Activated T-helper 9 cell treated with anti-CD3 and anti-CD28 coated beads, Interleukin-2, amount 50 U/mL, for 16 hours (primary cell): ENCODE measurements around the gene GNRH2.
"Not testable (repeated sequence)": the region's sequence is repeated elsewhere in the genome, so short reads cannot be mapped to it uniquely, and the experiment has no call there.

ENCODE experiments used
- DNase-seq: peaks from one replicate; pipeline ENCODE4 v3.0.0-alpha.2; 2020; ENCODE audit warnings: low read depth

GNRH2 gene, protein sequence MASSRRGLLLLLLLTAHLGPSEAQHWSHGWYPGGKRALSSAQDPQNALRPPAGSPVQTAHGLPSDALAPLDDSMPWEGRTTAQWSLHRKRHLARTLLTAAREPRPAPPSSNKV

DNA sequence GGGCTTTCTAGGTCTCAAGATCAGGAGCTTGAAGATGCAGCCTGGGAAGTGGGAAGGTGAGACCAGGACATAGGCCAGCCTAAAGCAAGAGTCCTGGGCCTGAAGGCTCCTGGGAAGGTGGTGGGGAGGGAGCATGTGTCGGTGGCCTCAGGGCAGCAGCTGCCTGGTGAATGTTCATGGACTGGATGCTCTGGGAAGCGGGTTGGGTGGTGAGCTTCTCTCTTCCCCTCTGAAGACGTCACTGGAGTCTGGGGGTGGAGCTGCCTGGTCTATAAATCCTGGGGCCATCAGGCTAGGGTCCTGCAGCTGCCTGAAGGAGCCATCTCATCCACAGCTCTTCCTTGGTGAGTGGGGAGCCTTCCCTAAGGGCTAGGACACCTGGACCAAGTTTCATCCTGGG lies at the start of gene GNRH2:
Gene GNRH2, plus strand, starts transcription at position 301 of the 400 bp plus-strand sequence. CDS start 793 bp downstream, outside the sequence.
- no peak for DNase-seq

DNA sequence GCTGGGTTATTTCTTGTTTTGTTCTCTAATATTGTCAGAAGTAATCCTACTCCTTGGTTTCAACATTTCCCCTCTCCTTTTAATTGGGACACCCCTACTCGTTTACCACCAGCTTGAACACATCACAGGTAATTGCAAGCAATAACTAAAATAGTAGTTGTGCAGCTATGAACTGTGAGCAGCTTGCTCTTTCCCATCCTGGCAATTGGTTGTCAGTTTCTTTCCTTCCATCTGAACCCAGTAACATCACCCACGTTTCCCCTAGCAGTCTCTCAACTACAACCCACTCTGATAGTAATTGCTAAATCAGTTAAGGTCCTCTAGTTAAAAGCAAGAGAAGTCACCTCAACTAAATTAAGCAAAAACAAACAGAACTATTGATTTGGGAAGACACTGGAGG lies 47.6 kb upstream of the GNRH2 start:
- DNase-seq, result no peak

DNA sequence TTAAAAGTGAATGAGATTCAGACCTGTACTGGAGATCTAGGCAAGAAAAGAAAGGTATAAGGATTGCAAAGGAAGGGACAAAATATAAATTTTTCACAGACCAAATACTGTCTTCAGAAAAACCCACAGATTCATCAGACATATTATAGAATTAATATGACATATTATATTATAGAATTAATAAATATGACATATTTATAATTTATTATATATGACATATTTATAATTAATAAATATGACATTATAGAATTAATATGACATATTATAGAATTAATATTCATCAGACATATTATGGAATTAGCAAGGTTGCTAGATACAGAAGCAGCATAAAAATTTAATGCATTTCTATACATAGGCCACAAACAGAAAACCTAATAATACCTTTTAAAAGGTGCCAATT lies 44.7 kb upstream of the GNRH2 start:
- DNase-seq, result no peak

DNA sequence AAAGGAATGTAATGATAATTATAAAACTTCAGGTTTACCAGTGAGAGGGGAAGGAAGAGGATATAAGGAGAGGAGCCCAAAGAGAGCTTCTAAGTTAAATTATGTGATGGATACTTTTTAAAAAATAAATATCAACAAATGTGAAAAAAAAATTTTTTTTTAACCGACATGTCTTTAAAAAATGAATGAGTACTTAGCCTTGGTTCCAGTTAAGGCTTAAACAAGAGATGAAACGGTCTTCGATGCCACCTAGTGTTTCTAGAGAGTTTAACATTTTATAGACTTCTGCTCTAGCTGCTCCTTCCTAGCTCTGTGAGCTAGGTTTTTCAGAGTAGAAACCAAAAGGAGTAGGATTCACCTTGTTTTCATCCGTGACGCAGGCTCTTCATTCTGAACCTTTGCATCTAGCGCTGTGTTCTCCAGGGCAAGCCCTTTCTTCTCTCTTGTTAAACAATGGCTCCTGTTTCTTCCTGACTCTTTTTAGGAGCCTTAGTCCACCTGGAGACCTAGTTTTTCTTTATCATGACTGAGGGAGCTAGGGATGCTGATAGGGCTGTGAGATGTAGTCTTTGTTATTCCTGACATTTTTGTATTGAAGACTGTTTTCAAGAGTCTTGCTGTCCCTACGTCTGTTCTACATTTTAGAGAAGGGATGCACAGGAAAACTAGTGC lies 42.4 kb upstream of the GNRH2 start:
- no peak for DNase-seq

DNA sequence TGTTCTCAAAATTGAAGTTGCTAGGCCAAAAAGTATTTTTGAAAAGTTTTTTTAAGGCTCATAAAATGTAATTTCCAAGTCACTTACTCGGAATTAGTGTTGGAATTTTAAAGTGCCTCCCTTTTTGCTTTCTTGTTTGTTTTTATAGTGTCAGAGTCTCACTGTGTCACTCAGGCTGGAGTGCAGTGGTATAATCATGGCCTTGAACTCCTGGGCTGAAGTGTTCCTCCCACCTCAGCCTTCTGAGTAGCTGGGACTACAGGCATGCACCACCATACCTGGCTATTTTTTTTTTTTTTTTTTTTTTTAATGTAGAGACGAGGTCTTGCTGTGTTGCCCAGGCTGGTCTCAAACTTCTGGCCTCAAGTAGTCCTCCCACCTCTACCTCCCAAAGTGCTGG lies 40.0 kb upstream of the GNRH2 start:
- no peak for DNase-seq

DNA sequence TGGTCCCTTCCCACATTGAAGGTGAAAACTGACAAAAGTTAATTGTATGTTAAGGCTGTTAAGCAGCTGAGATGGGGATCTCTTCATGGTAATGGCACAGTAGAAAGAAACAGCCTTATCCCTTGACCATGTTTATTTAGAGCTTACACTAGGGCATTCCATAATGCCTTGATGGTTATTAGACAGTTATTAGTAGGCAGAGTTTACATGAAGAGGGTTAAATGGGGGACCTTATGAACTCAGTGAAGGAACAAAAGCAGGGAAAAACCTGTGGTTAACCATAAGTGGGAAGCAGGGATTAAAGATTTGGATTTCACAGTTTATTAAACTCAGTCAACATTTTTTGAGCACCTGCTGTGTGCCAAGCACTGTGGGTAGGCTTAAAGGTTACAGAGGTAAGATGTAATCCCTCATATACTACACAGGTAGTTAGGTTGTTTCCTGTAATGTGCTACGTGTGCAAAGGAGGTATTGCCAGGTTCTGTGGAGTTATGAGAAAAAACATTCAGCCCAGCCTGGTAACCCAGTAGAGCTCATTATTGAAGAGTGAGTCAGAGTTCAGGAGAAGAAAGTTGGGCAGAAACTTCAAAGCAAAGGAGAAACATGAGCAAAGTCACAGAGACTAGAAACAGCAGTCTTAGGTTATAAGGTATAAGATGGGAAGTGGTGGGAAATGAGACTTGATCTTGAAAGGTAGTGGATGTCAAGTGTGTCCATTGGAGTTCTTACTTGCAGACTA lies 32.3 kb upstream of the GNRH2 start:
- no peak for DNase-seq

DNA sequence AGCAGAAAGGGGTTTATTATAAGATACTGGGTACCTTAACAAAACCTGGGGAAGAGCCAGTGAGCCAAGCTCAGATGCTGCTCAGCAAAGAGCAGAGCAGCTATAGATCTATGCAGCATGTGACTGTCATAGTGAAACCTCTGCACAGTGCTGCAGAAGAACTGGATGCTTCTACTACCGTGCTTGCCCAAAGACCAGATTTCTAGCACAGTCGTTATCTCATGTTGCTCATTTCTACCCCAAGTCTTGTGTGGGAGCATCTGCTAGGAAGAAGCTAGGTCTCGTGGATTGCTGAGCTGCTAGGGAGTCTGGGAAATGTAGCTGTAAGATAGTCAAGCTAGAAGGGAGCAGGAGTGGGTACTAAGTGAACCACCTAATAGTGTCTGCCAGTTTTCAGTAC lies 31.7 kb upstream of the GNRH2 start:
- no peak for DNase-seq

DNA sequence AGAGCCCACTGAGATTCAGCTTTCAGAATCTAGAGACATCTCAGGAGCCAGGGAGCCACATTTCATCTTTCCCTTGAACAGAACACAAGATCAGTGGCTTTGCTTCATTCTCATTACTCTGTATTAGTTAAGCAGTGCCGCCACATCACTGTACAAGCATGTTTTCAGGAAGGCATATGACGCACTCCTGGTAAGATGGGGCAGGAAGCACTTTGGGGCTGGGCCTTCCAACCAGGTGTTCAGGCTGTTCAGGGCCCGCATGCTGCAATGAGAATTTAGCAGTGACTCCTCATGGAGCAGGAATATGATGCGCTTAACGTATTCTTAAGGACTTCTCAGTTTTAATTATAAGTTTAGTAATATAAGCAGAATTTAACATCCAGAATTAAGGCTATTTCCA lies 29.7 kb upstream of the GNRH2 start:
- no peak for DNase-seq

DNA sequence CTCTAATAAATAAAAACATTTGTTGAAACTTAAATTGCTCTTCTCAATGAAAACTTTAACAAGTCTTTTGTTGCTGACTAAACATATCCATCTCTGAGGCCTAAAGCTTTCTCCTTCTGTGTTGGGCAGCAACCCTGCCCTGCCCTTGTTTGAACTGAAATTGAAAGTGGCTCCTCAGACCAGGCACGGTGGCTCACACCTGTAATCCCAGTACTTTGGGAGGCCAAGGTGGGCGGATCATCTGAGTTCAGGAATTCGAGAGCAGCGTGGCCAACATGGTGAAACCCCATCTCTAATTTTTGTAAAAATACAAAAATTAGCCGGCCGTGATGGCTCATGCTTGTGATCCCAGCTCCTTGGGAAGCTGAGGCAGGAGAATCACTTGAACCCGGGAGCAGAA lies 29.2 kb upstream of the GNRH2 start:
- DNase-seq, result no peak

DNA sequence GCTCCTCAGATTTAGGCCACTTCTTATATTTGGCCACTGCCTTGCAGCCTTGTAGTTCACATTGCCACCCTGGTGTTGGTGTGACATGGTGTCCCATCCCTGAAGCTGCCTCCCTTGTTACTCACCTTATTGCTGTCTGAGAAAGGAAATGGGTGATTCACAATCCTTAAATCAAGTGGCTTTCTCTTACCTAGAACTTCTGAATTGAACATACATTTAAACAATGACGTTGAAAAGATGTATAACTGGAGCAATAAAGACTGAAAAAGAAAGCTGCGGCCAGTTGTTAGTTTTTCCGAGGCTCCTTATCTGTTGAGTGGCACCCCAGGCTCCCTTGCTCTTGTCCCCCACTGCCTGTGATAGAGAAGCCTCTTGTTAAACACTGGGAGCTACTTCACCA lies 28.8 kb upstream of the GNRH2 start:
- no peak for DNase-seq

DNA sequence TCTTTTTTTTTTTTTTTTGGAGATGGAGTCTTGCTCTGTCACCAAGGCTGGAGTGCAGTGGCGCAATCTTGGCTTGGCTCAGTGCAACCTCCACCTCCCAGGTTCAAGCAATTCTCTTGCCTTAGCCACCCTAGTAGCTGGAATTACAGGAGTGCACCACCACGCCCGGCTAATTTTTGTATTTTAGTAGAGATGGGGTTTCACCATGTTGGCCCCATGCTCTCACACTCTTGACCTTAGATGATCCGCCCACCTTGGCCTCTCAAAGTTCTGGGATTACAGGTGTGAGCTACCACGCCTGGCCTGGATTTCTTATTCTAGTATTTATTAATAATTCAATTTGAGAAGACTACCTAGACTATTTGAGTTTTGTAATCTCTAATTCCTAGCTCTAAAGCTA lies 28.1 kb upstream of the GNRH2 start:
- not testable (repeated sequence) for DNase-seq

DNA sequence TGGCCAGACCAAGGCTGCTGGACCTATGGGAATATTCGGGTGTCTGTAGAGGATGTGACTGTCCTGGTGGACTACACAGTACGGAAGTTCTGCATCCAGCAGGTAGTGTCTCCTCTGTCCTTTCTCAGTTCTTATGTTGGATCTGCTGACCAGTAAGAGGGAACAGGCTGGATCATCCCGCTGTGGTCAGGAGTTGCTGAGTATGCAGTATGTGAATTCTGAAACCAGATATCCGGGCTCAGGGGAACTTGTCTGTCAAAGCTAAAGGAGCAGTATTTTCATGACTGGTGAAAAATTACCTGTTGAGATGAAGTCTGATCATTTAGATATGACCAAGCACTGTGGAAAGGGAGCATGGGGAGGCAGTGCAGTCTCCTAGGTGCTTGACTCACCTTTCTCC lies 22.1 kb upstream of the GNRH2 start:
- DNase-seq, result no peak

DNA sequence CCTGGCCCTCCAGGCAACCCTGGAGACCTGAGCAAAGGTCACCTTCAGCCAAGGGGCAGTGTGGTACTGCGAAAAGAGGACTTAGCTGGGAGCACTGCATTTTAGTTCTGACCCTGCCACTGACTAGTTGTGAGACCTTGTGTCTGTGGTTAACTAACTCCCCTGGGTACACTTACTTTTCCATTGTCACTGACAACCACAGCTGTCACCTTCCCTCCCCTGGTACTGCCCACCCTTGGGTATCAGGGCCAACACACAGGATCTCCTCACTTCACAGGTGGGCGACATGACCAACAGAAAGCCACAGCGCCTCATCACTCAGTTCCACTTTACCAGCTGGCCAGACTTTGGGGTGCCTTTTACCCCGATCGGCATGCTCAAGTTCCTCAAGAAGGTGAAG lies 21.6 kb upstream of the GNRH2 start:
- no peak for DNase-seq

DNA sequence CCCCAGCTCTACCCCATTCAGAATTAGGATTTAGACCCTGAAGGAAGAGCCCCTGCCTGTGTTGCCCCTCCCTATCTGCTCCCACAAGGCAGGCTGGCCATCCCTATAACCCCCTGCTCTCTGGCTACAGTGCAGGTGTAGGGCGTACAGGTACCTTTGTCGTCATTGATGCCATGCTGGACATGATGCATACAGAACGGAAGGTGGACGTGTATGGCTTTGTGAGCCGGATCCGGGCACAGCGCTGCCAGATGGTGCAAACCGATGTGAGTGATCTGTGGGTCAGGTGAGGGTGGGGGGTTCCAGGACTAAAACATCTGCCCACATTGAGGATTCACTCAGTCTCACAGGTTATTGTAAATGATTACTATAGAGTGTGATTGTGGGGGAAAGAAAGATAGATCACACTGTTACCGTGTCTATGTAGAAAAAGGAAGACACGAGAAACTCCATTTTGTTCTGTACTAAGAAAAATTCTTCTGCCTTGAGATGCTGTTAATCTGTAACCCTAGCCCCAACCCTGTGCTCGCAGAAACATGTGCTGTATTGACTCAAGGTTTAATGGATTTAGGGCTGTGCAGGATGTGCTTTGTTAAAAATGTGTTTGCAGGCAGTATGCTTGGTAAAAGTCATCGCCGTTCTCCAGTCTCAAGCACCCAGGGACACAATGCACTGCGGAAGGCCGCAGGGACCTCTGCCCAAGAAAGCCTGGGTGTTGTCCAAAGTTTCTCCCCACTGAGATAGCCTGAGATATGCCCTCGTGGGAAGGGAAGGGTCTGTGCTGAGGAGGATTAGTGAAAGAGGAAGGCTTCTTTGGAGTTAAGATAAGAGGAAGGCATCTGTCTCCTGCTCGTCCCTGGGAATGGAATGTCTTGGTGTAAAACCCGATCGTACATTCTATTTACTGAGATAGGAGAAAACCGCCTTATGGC lies 20.6 kb upstream of the GNRH2 start:
- DNase-seq, result not testable (repeated sequence)

DNA sequence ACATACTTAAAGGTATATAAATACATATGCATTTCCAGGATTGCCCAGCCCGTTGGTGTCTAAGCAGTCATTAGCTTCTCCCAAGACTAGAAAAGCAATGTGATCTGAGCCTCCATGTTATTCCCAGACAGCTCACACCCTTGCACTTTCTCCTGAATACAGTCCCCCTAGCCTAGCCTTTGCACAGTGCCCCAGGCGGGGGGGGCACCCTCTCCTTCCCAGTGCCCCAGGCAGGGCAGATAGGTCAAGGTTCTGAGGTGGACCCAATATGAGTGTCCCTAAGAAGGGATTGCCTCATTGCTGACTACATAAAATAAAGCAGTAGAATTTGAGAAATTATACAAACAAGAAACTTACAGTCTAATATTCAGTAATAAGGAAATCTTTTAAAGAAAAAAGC lies 15.4 kb upstream of the GNRH2 start:
- DNase-seq, result no peak

DNA sequence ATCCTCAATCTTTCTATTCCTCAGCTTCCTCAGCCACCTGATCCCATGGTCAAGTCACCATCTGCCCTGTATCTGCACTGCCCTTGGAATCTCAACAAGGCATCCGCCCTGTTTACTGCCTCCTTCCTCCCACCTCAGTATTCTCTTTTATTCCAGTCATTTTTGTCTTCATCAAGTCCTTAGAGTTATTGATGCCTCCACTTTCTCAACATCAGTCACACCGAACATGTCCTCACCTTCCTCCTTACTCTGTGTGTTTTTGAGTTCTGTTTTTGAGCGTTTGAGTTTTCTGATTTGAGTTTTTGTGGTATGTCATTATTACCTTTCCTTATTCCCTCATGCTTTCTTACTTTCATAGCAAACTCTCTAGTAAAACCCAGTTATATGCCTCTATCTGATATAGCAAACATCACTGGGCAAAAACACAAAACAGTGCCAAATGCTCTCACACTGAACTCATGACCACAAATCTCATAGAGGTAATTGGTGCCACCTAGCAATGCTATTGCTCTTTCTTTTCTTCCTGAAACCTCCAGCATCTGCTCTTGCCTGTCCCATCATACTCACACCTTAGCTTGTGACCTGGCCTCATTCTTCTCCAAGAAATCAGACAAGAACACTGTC lies 11.8 kb upstream of the GNRH2 start:
- DNase-seq, result no peak

DNA sequence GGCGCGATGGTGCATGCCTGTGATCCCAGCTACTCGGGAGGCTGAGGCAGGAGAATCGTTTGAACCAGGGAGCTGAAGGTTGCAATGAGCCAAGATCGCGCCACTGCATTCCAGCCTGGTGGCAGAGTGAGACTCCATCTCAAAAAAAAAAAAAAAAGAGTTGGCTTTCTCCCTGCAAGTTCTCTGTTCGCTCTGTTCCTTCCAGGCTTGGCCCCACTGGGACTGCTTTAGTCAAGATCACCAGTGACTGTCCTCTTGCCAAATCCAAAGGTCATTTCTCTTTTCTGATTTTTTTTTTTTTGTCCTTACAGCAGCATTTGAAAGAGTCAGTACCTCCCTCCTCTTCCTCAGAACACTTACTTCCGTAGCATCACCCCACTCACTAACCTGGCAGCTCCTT lies 10.8 kb upstream of the GNRH2 start:
- no peak for DNase-seq

DNA sequence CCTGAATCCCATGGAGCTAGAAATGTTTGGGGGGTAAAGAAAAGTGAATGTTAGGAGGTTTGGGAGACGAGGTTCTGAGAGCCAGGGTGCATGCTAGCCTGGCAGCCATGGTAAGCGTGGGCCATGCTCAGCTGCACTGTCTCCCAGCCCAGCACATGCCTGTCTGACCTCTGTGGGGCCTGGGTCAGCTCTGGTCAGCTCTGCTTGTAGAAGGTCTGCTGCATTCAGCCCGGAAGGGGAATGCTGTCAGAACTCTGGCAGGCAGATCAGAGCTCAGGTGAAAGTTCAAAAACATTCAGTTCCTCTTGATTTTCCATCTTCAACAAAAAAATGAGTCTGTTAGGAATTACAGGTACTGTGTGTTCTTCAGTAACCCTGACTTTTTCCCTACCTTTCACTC lies 5.8 kb upstream of the GNRH2 start:
- no peak for DNase-seq

DNA sequence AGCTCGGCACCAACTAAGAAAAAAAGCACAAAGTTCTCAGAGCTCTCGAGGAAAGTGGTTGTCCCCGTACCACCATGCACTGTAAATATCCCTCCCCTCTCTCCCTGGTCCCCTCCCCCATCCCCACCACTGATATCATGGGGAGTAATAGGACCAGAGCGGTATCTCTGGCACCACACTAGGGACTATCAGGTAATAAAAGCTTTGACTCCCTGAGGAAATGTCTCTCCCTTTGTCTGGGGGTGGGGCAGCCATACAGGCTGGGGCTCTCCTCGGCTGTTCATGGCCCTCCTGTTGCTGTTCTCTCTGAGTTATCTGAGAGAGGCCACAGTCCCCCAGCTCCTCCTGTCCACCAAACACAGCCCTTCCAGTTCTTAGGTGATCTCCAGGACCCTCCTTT lies 5.0 kb upstream of the GNRH2 start:
- no peak for DNase-seq

DNA sequence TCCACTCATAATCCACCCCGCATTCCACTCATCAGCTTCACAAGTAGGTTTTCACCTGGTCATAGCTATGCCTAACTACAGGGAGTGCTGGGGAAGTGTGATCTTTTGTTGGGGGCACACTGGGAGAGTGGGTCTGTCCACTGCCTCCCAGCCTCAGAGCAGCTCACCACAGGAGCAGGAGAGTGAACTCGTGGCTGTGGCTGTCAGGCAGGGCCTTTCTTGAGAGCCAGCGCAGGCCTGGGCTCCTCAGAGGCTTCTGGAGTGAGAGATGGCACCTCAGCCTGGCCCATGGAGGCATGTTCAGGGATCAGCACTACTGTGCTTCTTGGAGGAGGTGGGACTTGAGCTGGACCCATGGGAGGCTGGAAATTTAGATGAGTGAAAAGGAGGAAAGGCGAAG lies 4.0 kb upstream of the GNRH2 start:
- DNase-seq, result no peak

DNA sequence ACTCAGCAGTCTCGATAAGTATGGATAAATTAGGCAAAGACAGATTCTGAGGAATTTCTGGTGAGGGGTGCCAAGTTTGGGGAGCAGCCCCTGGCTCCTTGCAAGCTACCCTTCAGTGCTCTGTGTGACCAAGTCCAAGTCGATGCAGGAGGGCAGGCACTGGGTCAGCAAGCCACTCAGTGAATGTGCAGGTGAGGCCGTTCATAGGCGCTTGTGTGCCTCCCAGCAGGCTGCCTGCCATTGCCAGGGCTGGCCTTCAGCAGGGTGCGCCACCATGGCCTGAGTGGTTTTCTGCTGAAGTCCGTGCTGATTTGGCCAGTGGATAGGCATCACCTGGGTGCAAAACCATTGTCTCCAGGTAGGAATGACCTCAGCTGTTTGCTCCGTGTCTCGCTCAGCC lies 3.3 kb upstream of the GNRH2 start:
- no peak for DNase-seq

DNA sequence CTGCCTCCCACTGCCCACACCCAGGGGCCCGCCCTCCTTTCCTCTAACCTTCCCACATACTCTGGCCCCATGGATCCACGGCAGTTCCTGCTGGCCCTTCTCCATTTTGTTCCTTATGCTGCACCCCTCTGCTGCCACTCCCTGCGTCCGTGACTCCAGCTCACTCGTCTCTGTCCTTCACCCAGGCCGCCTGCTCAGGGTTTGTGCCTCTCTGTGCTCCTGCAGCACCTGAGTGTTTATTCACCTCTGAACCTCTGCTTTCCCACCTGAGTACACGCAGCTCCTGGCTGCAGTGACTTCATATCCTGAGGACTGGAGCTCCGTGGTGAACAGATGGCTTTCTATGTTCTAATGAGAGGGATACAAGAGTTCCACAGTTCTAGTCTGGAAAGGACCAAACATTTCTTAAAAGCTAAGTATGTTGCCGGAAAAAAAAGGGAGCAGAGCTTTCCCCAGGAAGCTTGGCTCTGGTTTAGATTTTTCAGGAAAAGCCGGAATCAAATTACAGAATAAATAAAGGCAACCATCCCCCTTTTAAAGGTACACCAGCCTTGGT lies 1.5 kb upstream of the GNRH2 start:
- no peak for DNase-seq
